GM18519 (cell line): ENCODE data around the gene HSP90AA1.
A peak's percentile ranks its signal among the peaks of the same experiment; 100 is the strongest.
"Not testable (repeated sequence)": the region's sequence is repeated elsewhere in the genome, so short reads cannot be mapped to it uniquely, and the experiment has no call there.

Experiments
- ATAC-seq: cut with Tn5 transposase; IDR thresholded peaks from one replicate; pipeline ENCODE4 v1.9.1; 2021; ENCODE audit warnings: mild to moderate bottlenecking, moderate library complexity; ENCODE audit not compliant: unreplicated experiment, low FRiP score

The HSP90AA1 gene

DNA sequence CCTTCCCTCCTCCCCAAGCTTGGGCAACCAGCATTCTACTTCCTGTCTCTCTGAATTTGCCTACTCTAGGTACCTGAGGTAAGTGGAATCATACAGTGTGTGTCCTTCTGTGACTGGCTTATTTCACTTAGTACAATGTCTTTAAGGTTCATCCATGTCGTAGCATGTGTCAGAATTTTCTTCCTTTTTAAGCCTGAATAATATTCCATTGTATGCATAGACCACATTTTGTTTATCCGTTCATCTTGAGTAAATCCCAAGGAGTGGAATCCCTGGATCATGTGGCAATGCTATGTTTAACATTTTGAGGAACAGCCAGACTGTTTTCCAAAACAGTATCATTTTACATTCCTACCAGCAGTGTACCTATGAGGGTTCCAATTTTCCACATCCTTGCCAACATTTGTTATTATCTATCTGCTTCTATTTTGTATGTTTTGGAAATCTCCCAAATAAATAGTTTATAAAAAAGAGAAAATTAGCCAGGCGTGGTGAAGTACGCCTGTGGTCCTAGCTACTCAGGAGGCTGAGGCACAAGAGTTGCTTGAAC lies 12.4 kb downstream of the HSP90AA1 start:
- ATAC-seq: no peak

DNA sequence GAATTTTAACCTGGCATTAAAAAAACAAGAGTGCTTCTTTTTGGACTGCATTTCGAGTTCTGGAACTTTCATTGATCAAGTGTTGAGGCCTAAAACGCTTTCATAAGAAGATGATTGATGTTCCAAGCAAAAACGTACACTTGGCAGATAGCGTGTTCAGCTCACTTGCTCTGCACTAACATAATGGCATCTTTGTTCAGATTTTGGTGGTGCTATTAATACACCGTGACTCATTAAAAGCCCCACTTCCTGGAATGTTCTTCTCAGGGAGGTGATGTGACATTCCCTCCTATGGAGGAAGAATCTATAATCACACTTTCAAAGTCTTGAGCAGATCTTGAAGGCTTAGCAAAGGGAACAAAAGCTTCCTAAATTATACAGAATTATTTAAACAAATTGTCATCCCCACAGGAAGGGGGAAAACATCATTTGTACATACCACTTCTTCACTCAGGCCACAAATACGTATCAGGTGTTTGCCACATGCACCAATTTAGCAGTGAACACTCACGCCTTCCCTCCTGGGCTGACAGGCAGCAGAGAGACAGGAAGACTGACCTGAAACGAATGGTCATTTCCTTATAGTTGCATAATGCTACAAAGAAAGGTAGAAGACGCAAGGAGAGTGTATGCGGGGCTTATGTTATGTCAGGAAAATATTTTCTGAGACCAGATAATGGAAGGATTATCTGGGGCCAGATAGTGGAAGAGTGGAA lies 15.4 kb downstream of the HSP90AA1 start:
- ATAC-seq: no peak

DNA sequence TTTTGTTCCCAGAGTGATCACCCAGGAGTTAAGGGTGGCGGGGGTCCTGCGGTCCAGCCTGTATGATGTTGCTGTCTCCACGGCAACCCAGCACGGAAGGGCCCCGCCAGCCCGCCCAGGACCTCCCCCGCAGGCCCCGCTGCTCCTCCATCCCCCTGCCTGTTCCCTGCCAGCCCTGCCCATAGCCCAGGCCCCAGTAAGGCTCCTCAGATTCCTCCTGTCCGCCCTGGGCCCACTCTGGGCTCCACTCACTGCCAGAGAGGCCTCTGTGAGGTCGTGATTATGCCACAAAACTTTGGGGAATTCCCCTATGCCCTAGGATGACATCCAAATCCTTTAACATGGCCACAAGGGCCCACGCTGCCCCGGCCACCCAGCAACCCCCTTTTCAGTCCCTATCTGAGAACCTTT lies 20.8 kb downstream of the HSP90AA1 start:
- ATAC-seq: no peak

DNA sequence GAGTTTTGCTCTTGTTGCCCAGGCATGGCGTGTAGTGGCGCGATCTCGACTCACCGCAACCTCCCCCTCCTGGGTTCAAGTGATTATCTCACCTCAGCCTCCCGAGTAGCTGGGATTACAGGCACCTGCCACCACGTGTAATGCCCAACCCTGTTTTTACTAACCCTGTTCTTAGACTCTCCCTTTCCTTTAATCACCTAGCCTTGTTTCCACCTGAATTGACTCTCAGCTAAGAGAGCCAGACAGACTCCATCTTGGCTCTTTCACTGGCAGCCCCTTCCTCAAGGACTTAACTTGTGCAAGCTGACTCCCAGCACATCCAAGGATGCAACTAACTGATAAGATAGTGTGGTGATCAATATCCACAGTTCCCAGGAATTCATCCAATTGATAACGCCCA lies 22.3 kb downstream of the HSP90AA1 start:
- not testable (repeated sequence) for ATAC-seq

DNA sequence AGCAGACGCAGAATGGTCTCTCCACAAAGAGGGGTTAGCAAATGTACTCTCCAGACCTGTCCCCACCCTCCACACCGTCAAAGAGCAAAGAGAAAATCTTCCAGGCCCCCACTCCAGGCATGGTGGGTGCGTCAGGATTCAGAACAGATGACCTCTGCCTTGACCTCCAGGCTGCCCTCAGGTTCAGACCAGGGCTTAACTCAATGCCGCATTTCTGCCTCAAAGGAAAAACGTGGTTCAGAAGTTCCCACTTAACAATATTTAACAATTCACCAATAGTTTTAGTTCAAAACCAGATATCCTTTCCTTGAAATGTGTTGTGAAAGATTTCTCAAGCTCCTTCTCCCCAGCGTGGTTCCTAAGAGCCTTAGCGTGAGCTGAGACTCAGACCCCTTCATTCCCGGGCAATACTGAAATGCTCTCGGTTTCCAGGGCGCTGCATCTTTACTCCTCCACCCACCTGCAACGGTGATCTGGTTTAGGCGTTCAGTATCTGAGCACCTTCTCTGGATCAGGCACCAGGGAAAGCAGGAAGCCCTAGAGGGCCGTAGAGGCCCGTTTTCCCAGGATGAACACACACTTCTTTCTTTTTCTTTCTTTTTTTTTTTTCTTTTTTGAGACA lies 22.9 kb downstream of the HSP90AA1 start:
- ATAC-seq: no peak

DNA sequence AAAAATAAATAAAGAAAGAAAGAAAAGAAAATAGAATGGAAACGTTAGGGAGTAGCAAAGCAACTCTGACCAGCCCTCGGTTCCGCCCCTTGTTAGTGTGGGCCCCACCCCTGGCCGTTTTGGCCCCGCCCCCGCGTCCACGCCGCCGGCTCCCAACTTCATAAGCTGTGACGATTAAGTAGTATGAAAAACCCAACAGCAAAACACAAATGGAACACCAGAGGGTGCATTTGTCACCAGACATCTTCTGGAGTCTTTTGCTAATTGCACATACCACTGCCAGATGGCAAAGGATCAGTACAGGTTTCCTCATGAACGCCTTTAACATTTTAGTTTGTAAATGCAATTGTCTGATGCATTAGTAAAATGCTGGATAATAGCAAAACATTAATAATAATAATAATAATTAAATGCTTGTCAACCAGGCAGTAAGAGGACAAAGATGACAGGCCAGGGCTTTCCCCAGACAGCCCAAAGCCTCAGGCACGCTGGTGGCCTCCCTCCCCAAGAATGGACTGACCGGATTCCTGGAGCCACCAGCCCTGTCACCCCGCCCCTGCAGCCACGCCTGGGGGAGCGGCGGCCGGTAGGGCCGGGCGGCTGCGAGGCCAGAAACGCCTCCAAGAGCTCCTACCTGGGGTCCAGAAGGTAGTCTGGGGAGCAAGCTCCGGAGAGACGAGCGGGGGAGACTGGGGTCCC lies 23.6 kb downstream of the HSP90AA1 start:
- ATAC-seq: peak; percentile 54

DNA sequence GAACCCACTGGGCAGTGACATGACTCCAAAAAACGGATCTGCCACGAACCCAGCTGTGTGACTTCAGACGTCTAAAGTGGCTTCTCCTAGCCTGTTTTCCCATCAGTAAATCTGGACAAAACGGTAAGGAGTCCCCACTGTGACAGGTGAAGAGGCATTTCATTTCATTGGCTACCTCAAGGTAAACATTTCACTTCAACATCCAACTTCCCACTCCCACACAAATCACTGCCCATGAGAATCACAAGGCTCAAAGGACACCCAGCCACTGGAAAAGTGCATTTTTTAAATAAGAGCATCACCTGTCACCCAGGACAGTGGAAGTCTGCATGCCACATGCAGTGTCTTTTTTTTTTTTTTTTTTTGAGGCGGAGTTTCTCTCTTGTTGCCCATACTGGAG lies 27.9 kb downstream of the HSP90AA1 start:
- no peak for ATAC-seq

DNA sequence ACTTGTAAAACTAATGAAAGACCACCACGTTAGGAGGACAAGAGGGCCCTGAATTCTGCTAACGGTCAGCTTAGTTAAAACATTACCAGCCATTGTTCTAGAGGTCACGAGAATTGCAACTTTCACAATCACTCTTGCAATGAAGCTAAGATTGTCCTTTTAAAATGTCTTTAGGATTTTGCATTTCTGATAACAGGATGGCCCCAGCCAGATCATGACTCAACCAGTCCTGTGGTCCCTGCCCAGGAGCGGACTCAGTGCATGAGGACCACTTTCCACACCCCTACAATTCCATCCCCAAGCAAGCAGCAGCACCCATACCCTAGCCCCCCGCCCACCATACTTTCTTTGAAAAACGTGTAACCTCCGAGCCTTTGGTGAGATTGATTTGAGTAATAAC lies 28.7 kb downstream of the HSP90AA1 start:
- no peak for ATAC-seq

DNA sequence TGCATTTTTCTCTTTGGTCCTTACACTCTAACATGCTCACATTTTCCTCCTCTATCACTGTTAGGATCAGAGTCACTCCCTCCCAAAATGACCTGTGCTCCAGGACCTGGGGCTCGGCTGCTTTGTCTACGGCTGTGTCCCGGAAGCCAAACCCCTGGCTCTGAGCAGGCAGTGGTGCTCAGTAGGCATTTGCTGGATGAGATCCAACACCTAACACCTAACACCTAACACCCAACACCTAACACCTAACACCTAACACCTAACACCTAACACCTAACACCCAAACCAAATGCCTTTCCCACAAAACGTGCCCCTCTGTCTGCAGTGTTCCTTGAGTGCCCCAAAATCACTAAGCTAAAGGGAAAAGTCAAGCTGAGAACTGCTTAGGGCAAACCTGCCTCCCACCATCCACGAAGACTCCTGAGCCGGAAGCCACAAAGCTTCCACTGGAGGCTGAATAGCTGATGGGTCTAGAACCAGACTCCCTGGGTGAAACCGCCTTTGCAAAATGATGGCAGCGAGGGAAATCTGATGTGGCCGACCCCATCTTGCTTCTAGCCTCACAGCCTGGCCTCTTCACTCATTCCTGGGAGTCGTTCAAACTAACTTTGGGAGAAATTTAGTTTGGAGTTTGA lies 29.2 kb downstream of the HSP90AA1 start:
- no peak for ATAC-seq

DNA sequence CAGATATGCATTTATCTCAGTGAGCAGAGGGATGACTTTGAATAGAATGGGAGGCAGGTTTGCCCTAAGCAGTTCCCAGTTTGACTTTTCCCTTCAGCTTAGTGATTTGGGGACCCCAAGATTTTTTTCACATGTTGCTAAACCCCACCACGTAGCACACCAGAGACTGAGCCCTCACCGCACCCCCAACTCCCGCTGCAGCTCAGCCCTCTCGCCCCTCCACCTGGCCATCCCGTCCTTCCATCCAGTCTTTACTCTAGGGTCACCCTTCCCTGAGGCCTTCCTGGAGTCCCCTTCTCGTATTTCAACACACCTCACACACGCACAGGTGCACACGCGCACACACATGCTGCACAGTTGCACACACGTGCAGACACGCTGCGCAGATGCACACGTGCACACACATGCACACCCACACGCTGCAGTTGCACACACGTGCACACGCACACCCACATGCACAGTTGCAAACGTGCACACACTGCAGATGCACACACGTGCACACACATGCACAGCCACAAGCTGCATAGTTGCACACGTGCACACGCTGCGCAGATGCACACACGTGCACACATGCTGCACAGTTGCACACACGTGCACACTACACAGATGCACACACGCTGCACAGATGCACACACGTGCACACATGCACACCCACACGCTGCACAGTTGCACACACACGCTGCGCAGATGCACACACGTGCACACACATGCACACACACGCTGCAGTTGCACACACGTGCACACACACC lies 30.0 kb downstream of the HSP90AA1 start:
- no peak for ATAC-seq

DNA sequence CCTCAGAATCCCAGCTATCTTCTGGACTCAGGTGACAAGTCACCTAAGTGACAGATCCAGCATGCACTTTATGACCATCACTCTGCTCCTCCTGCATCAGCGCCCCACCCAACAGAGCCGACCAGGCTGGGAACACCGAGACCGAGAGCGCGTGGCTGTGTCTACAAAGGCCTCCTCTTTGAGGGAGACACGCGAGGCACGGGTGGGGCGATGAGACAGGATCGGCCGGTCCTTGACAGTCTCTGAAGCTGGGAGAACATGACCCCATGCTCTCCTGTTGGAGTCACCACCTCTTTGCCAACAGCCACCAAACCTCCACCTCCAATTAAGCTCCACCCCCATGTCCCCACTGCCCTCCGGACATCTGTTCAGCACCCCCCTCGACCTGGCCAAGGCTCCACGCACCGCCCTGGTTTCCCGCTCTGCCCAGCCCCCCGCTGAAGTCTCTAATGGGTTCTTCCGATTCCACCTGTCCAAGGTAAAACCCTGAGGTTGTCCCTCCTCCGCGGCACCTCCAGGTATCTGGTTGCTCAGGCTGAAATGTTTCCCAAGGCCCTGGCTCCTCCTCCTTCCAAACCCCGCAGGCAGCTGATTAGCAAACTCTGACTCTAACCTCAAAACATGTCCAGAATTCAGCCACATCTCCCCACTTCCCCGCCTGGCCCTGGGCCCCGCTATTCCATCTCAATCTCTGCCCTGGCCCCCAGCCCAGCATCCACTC lies 31.5 kb downstream of the HSP90AA1 start:
- ATAC-seq: no peak

DNA sequence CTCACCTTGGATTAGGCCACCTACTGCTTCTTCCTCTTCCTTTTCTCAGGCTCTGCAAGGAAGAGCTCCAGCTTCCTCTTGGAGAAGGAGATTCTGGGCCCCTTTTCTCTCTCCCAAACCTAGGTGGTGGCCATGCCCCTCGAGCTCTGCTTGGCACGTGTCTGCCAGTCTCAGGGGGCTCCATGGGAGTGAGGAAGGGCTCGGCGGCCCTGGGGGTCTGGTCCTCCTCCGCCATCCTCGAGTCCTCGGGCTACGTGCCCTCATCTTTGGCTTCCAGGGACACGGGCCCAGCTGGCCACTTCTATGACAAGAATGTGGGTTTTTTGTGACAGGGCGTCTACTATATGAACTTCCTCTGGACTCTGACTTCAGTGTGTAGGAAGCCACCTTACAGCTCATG lies 34.3 kb downstream of the HSP90AA1 start:
- ATAC-seq: no peak

DNA sequence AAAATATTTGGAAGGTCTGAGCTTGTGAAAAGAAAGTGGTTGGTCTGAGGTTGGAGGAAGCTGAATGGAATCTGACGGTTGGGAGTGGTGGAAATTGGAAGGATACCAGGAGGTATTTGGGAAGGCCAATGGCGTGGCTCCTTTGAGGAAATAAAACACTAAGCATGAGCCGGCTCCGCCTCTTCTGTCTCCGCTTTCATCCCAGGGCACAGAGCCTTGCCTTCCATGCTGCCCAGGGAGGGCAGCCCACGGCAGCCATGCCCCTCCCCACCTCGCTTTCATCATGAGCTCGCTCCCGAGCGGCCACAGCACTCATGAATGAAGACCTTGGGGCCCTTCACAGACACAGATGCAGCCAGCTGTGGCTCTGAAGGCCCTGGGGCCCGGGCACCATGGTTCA lies 36.2 kb downstream of the HSP90AA1 start:
- no peak for ATAC-seq

DNA sequence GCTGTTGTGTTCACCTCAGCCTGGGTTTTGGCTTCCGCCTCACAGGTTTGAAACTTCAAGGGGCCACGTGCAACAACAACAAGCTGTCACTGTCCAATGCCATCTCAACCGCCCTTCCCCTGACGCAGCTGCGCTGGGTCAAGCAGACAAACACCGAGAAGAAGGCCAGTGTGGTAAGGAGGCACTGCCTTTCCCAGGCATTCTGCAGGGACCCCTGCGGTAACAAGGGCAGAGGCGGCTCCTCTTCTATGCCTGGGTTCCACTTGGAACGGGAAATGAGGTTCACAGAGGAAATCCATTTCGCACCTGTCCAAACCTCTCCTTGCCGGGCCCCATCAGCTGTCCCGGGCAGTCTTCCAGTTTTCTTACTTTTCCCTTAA lies 36.8 kb downstream of the HSP90AA1 start:
- ATAC-seq: no peak

DNA sequence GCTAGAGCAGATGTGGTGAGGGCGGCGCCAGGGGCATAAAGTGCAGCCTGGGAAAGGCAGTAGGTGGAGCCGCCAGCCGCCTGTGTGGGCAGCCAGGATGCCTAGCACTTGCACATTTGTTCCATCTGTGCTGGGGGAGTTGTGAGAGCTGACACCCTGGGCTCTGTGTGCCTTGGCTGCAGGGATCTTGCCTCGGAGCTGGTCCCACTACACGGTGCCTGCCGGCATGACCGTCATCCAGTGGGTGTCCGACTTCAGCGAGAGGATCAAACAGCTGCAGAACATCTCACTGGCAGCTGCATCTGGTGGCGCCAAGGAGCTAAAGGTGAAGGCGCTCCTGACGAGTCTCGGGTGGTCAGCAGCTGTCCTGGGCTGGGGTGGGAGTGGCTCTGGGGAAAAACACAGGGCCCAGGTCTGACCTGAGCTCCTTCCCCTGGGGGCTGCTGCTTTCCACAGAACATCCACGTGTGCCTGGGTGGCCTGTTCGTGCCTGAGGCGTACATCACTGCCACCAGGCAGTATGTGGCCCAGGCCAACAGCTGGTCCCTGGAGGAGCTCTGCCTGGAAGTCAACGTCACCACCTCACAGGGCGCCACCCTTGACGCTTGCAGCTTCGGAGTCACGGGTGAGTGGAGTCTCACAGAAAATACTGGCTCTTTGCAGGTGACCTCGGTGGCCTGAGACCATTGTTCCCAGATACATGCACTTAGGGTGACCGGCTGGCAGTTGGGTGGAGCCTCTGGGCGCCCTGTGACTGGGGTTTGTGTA lies 37.4 kb downstream of the HSP90AA1 start:
- ATAC-seq: no peak

DNA sequence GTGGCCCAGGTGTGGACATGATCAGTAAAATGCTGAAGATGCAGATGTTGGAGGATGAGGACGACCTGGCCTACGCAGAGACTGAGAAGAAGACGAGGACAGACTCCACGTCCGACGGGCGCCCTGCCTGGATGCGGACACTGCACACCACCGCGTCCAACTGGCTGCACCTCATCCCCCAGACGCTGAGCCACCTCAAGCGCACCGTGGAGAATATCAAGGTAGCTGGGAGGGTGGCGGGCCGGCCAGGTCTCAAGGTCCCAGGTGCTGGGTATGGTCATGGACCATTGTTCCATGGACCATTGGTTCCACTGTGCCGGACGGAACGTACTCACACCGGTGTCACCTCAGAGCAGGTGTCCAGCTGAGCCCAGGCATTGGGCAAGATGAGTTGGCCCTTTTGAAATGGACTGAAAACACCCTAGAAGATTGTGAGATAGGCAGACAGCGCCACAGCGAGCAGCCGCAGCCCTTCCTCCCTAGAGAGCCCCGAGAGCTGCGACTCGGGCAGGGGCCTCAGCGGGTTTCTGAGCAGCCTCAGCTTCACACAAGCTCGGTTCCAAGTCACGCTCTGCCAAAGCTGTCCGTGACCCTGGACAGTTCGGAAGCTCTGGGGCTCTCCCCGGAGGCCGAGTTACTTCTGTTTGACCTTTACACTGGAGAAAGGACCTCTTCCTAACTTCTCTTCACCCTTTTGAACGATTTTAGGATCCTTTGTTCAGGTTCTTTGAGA lies 38.9 kb downstream of the HSP90AA1 start:
- no peak for ATAC-seq

DNA sequence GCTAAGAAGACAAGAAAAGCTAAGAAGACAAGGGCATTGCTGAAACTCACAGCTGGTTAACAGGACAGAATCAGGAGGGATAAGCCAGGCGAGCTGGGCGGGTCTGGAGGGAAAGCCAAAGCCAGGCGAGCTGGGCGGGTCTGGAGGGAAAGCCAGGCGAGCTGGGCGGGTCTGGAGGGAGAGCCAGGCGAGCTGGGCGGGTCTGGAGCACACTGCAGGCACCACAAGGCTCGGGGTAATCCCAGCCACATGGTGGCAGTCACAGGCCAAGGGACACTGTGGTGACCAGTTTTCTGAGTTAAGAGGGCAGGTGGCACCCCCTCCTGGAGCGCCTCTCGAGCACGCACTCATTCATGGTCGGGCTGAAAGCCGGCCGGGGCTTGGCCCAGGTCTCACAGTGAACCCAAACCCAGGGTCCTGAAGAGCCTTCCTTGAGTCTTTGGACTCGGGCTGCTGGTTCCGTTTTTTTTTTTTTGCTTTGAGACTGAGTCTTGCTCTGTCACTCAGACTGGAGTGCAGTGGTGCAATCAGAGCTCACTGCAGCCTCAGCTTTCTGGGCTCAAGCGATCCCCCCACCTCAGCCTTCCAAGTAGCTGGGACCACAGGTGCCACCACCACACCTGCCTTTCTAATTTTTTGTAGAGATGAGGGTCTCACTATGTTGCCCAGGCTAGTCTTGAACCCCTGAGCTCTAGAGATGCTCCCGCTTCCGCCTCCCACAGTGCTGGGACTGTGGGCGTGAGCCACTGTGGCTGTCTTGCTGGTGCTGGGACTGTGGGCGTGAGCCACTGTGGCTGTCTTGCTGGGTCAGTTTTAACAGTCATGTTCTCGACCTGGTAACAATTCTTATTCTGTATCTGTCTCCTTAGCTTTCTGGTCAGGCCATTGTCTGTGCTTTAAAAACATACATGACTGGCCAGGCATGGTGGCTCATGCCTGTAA lies 40.2 kb downstream of the HSP90AA1 start:
- ATAC-seq: no peak
